Activated T-cell treated with anti-CD3 and anti-CD28 coated beads, Interleukin-2, amount 50 U/mL, for 72 hours (primary cell): ENCODE data around the gene MAPK8IP3. TPM values are rescaled to one million over a fixed set of nuclear protein-coding genes. Genes with fewer than 3 reads are reported as not detected.

Source experiments
- ATAC-seq, 2 donors: fragments of 150-1000 bp; cut with Tn5 transposase; replicated peaks in 1 of 2; 2 replicates each; pipeline ENCODE4 v1.10.0; 2021; ENCODE audit warnings: moderate library complexity in 2 of 2, mild to moderate bottlenecking in 1 of 2
- DNase-seq, 2 donors: peaks; one replicate each; pipeline ENCODE4 v3.0.0; 2021 to 2022; ENCODE audit warnings: mixed read lengths in 1 of 2
- H3K27ac Mint-ChIP-seq: one replicate; pipeline ENCODE4 v1.8.0; 2022; ENCODE audit warnings: mild to moderate bottlenecking, moderate library complexity, mixed read lengths
- H3K27me3 Mint-ChIP-seq: one replicate; pipeline ENCODE4 v1.8.0; 2022; ENCODE audit warnings: low read depth, mixed read lengths
- H3K36me3 Mint-ChIP-seq, 2 donors: one replicate each; pipeline ENCODE4 v1.8.0; 2022; ENCODE audit warnings: mixed read lengths in 2 of 2, mild to moderate bottlenecking in 1 of 2; ENCODE audit not compliant: insufficient read depth in 2 of 2
- H3K4me1 Mint-ChIP-seq: one replicate; pipeline ENCODE4 v1.8.0; 2022; ENCODE audit warnings: low read depth, mixed read lengths
- H3K4me3 Mint-ChIP-seq, 2 donors: one replicate each; pipeline ENCODE4 v1.8.0; 2022; ENCODE audit warnings: mild to moderate bottlenecking in 2 of 2, mixed read lengths in 2 of 2, moderate library complexity in 2 of 2
- H3K9me3 Mint-ChIP-seq, 2 donors: one replicate each; pipeline ENCODE4 v1.8.0; 2022; ENCODE audit warnings: mixed read lengths in 2 of 2
- total RNA-seq, 2 donors: library from RNA; stranded (reverse); gene quantifications; one replicate each; pipeline ENCODE4 v1.2.3, GENCODE V29; 2022

The MAPK8IP3 gene
- total RNA-seq, 2 donors from 2014 or later = 92.7 to 118 TPM

GRCh38 chr16:1800701-1801100 lies 94.7 kb downstream of the MAPK8IP3 start:
- Mint-ChIP-seq H3K9me3 (peaks cover 8 to 10% of the 10 kb centered on the region in 2 donors), H3K4me1 (no peaks in the 10 kb centered on the region), H3K36me3 (peaks cover 10 to 19% of the 10 kb centered on the region in 2 donors), H3K4me3 (no peak overlapping the region), H3K27me3 (no peaks in the 10 kb centered on the region), H3K27ac (no peak overlapping the region)
- DNase-seq (no peak), ATAC-seq (no peak)

- Mint-ChIP-seq H3K4me3 (no peak overlapping the region), H3K27me3 (no peaks in the 10 kb centered on the region), H3K36me3 (peaks cover 1 to 8% of the 10 kb centered on the region in 2 donors), H3K27ac (no peak overlapping the region), H3K9me3 (no peaks in the 10 kb centered on the region), H3K4me1 (peaks cover 5% of the 10 kb centered on the region)
- no peak for DNase-seq
- ATAC-seq = no peak
These were observed 101.6 kb downstream of the MAPK8IP3 start for GRCh38 chr16:1807626-1808025.

- Mint-ChIP-seq H3K9me3 (no peaks in the 10 kb centered on the region), H3K27ac (no peak overlapping the region), H3K4me3 (no peak overlapping the region), H3K4me1 (peaks cover 5% of the 10 kb centered on the region), H3K27me3 (no peaks in the 10 kb centered on the region), H3K36me3 (peaks cover 1 to 8% of the 10 kb centered on the region in 2 donors)
- DNase-seq = no peak
- no peak for ATAC-seq
These were observed 102.7 kb downstream of the MAPK8IP3 start for GRCh38 chr16:1808691-1809090.

GRCh38 chr16:1809281-1809801 lies 103.3 kb downstream of the MAPK8IP3 start:
- no peak overlapping the region for H3K4me3 Mint-ChIP-seq
- H3K36me3 Mint-ChIP-seq = peaks cover 1 to 8% of the 10 kb centered on the region in 2 donors
- H3K27me3 Mint-ChIP-seq = no peaks in the 10 kb centered on the region
- no peaks in the 10 kb centered on the region for H3K9me3 Mint-ChIP-seq
- H3K4me1 Mint-ChIP-seq = peaks cover 5% of the 10 kb centered on the region
- H3K27ac Mint-ChIP-seq = no peak overlapping the region
- DNase-seq (no peak), ATAC-seq (no peak)

GRCh38 chr16:1810106-1810505 lies 104.1 kb downstream of the MAPK8IP3 start:
- no peak overlapping the region for H3K27ac Mint-ChIP-seq
- no peak for ATAC-seq
- no peaks in the 10 kb centered on the region for H3K9me3 Mint-ChIP-seq
- H3K4me1 Mint-ChIP-seq = peaks cover 5% of the 10 kb centered on the region
- DNase-seq = no peak
- H3K36me3 Mint-ChIP-seq = peaks cover 1 to 8% of the 10 kb centered on the region in 2 donors
- H3K4me3 Mint-ChIP-seq = no peak overlapping the region
- H3K27me3 Mint-ChIP-seq = no peaks in the 10 kb centered on the region

- Mint-ChIP-seq H3K27me3 (no peaks in the 10 kb centered on the region), H3K4me1 (peaks cover 5% of the 10 kb centered on the region), H3K4me3 (no peak overlapping the region), H3K27ac (no peak overlapping the region), H3K36me3 (peaks cover 1 to 8% of the 10 kb centered on the region in 2 donors), H3K9me3 (no peaks in the 10 kb centered on the region)
- DNase-seq (no peak), ATAC-seq (no peak)
These were observed 104.5 kb downstream of the MAPK8IP3 start for GRCh38 chr16:1810536-1810935.

GRCh38 chr16:1812732-1813163 lies 106.8 kb downstream of the MAPK8IP3 start:
- peak; percentile 68 to 85 for ATAC-seq
- Mint-ChIP-seq H3K36me3 (no peaks in the 10 kb centered on the region), H3K4me1 (peaks cover 5% of the 10 kb centered on the region), H3K4me3 (no peak overlapping the region), H3K27ac (no peak overlapping the region), H3K27me3 (no peaks in the 10 kb centered on the region), H3K9me3 (no peaks in the 10 kb centered on the region)
- DNase-seq = peak; percentile 53 to 59

GRCh38 chr16:1815461-1815860 lies 109.5 kb downstream of the MAPK8IP3 start:
- Mint-ChIP-seq H3K9me3 (no peaks in the 10 kb centered on the region), H3K27ac (no peak overlapping the region), H3K4me3 (no peak overlapping the region), H3K4me1 (peaks cover 5% of the 10 kb centered on the region), H3K27me3 (no peaks in the 10 kb centered on the region), H3K36me3 (no peaks in the 10 kb centered on the region)
- DNase-seq (no peak), ATAC-seq (no peak)

GRCh38 chr16:1816396-1817275 lies 110.6 kb downstream of the MAPK8IP3 start:
- DNase-seq (no peak), ATAC-seq (no peak)
- H3K27ac Mint-ChIP-seq = no peak overlapping the region
- no peaks in the 10 kb centered on the region for H3K36me3 Mint-ChIP-seq
- H3K4me3 Mint-ChIP-seq = no peak overlapping the region
- no peaks in the 10 kb centered on the region for H3K27me3 Mint-ChIP-seq
- H3K9me3 Mint-ChIP-seq = no peaks in the 10 kb centered on the region
- H3K4me1 Mint-ChIP-seq = peaks cover 5% of the 10 kb centered on the region

- ATAC-seq = no peak
- H3K36me3 Mint-ChIP-seq = no peaks in the 10 kb centered on the region
These were observed 111.2 kb downstream of the MAPK8IP3 start for GRCh38 chr16:1817276-1817589.

GRCh38 chr16:1817716-1818115 lies 111.7 kb downstream of the MAPK8IP3 start:
- Mint-ChIP-seq H3K4me1 (no peaks in the 10 kb centered on the region), H3K27ac (no peak overlapping the region), H3K36me3 (no peaks in the 10 kb centered on the region), H3K9me3 (no peaks in the 10 kb centered on the region), H3K4me3 (no peak overlapping the region), H3K27me3 (no peaks in the 10 kb centered on the region)
- no peak for ATAC-seq
- no peak for DNase-seq

More at GRCh38 chr16:1817276-1817589, 111.2 kb downstream of the MAPK8IP3 start:
- Mint-ChIP-seq H3K9me3 (no peaks in the 10 kb centered on the region), H3K27ac (no peak overlapping the region), H3K27me3 (no peaks in the 10 kb centered on the region), H3K4me3 (no peak overlapping the region), H3K4me1 (peaks cover 4% of the 10 kb centered on the region)
- DNase-seq = no peak

GRCh38 chr16:1818204-1818872 lies 112.3 kb downstream of the MAPK8IP3 start:
- Mint-ChIP-seq H3K27ac (no peak overlapping the region), H3K4me3 (no peak overlapping the region), H3K27me3 (no peaks in the 10 kb centered on the region), H3K9me3 (no peaks in the 10 kb centered on the region), H3K36me3 (no peaks in the 10 kb centered on the region), H3K4me1 (no peaks in the 10 kb centered on the region)
- DNase-seq = no peak
- ATAC-seq = no peak

- Mint-ChIP-seq H3K36me3 (no peaks in the 10 kb centered on the region), H3K4me3 (no peak overlapping the region), H3K27me3 (no peaks in the 10 kb centered on the region), H3K4me1 (no peaks in the 10 kb centered on the region), H3K9me3 (no peaks in the 10 kb centered on the region), H3K27ac (no peak overlapping the region)
- no peak for ATAC-seq
- DNase-seq = no peak
These were observed 113.0 kb downstream of the MAPK8IP3 start for GRCh38 chr16:1818873-1819525.
